Stimulated activated CD8-positive, alpha-beta memory T cell treated with anti-CD3 and anti-CD28 coated beads, Interleukin-7, amount 100 ng/mL, for 4 hours (primary cell): ENCODE measurements around the gene TMEM237.
"Not testable (repeated sequence)": the region's sequence is repeated elsewhere in the genome, so short reads cannot be mapped to it uniquely, and the experiment has no call there.

Experiments used
- DNase-seq, 2 donors: peaks; one replicate each; pipeline ENCODE4 v3.0.0-alpha.2; 2020; ENCODE audit warnings: low read depth in 2 of 2

Gene TMEM237

DNA sequence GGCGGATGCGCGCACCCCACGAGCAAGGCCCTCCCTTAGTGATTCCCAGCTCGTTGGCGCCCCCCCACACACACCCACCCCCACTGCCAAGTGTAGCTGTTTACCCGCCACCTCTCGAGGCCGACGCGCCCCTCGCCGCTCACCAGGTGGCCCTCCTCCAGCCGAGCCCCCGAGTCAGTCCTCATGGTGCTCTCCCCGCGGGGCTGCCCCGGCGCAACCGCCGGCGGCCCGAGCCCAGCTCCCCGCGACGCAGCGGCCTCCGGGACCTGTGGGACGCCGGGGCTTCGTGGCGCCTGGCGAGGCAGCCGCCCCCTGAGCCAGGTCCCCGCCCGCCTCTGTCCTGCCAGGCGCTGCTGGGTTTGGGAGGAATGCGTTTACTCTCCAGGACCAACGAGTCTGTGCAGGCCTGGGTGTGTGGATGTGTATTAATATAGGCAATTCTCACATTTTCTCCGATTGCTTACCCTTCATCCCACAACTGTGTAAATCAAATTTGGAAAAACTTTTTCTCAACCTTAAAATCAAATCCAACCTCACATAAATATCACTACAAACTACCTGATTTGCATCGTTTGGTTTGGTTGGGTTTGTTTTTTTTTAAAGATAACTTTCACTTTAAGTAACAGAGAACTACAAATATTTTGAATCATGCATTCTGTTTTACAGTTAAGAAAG is at the start of gene TMEM237:
TMEM237 (minus strand) TSS at position 288 of the 675 bp plus-strand sequence; CDS start at position 185, 103 bp downstream.
- DNase-seq: peak; percentile 8 to 50

DNA sequence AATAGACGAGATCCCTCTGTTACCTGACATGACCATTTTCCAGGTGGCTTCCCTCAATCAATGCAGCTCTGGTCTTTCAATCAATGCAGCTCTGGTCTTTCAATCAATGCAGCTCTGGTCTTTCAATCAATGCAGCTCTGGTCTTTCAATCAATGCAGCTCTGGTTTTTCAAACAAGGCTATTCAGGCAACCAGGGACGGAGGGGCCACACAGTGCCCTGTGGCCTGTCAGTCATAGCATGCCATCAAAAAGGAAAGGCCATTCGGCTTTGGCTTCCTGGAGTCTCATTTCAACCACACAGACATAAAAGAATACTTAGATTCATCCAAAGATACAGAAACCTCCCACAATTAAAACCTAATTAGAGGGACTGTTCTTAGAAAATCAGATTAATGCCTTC is 41.9 kb upstream of the TMEM237 start:
- no peak for DNase-seq

- DNase-seq: no peak
Measured at GRCh38 chr2:201680743-201681142, 37.4 kb upstream of the TMEM237 start.

GRCh38 chr2:201678401-201678800 is 35.1 kb upstream of the TMEM237 start:
- no peak for DNase-seq

DNA sequence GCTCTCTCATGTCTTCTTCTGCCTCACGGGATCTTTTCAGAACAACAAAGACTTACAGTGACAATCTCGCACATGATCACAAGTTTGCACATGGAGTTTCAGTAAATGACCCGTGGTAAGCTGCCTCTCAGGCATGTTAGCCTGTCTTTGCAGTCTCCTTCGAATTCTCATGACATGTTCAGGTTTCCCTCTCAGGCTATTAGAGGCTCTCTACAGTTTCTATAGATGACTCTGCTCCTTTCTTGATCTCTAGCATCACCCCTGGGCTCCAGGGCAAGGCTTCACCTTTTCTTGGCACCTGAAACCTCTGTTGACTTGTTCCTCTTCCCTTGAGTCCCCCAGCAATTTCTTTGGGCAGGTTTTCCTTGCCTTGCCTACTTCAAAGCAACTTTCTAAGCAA is 32.2 kb upstream of the TMEM237 start:
- DNase-seq: no peak

DNA sequence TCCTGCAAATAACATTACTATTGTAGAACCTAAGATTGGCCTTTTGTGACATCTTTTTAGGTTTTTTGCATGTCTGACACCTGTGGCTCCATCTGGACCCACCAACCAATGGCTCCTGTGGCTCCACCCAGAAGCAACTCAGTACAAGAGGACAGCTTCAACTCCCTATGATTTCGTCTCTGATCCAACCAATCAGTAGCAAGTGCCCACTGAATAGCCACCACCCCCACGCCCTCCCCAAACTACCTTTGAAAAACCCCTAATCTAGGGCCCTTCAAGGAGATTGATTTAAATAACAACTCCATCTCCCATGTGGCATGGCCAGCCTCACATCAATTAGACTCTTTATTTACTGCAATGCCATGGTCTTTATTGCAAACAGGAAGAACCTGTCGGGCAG is 31.5 kb upstream of the TMEM237 start:
- DNase-seq: no peak

DNA sequence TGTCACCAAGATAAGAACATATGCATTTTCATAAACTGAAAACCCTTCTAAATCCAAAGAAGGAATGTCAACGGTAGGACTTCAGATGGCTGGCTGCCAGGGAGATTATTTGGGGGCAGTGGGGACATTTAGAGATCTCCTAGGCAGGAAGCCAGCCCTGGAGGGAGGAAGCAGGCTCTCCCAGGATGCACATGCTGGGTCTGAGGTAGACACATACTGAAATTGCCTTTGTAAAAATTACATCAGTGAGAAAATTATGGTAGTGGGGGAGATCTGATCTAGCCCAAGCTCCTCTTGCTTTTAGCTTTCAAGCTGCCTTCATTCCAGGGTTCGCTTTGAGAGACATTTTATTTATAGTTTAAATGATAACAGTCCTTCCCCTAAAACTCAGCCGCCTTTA is 31.0 kb upstream of the TMEM237 start:
- DNase-seq: no peak

GRCh38 chr2:201673546-201673945 is 30.2 kb upstream of the TMEM237 start:
- no peak for DNase-seq

GRCh38 chr2:201671205-201671604 is 27.9 kb upstream of the TMEM237 start:
- not testable (repeated sequence) for DNase-seq

GRCh38 chr2:201669865-201670264 is 26.6 kb upstream of the TMEM237 start:
- no peak for DNase-seq

- DNase-seq: no peak
Measured at GRCh38 chr2:201668402-201668910, 25.2 kb upstream of the TMEM237 start.

DNA sequence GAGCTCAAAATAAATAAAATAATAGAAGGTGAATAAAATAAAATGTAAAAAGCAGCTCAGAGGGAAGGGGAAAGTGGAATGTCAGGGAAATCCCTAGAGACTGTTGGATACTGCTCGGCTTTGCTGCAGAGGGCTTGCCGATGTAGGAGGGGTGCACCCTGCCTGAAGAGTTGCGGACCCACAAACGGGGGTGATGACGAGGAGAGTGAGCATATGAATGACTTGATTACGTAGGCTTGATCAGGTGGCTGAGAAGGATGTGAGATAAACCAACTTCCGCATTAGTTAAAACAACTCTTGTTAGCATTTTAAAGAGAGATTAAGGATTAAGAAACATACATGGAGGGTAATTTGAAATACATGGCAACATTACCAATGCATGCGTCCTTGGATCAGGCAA is 21.0 kb upstream of the TMEM237 start:
- DNase-seq: no peak

GRCh38 chr2:201661366-201661765 is 18.1 kb upstream of the TMEM237 start:
- DNase-seq: no peak

- DNase-seq: no peak
Measured at GRCh38 chr2:201660293-201660895, 17.1 kb upstream of the TMEM237 start.

- DNase-seq: no peak
Measured at GRCh38 chr2:201656740-201657139, 13.4 kb upstream of the TMEM237 start.

DNA sequence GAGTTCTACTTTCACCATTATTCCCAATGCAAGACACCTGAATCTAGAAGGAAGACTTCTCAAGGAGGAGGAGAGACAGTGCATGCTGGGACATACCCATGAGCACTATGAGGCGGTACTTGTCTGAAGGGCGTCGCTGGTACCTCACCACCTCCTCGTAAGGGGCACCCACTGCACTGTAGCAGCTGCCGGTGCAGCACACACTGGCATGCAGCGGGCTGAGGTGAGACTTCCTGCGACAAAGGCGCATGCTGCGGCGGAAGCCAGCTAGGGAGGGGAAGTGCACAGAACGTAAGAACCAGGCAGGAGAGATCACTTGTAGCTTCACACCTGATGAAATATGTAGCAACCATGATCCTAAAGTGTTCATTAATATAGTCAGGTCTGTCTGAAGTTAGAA is 12.8 kb upstream of the TMEM237 start:
- peak in 1 of 2 donors; percentile 12 for DNase-seq

DNA sequence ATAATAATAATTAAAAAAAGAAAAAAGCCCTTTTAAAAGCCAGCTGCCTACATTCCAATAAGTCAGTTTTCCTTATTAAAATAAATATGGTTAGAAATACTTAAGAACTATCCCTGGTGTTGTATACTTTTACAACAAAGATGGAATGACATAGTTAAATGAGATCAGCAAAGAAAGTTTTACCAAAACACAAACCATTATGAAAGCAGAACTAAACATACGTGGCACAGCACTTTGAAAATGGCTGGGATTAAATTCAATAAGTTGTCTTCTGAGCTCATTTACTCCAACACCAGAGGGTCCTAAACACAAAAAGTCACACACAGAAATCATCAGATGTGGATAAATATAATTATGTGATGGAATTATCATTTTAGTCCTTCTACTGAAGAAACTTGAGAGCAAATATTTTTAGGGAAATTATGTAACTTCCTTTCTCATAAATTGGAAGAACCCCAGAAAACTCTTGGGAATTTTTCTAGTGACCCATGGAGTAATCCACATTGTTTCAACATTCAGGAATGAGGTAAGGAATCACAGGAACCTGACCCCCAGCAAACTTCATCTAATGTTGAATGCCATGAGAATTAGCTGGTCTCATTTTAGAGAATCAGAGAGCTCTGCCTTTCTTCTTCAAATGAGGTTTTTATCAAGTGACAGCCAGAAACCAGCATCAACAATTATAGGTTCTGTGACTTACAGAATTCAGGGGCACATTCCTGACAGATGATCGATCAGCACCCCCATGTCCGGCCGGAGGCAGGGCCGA is 11.5 kb upstream of the TMEM237 start:
- DNase-seq: no peak

DNA sequence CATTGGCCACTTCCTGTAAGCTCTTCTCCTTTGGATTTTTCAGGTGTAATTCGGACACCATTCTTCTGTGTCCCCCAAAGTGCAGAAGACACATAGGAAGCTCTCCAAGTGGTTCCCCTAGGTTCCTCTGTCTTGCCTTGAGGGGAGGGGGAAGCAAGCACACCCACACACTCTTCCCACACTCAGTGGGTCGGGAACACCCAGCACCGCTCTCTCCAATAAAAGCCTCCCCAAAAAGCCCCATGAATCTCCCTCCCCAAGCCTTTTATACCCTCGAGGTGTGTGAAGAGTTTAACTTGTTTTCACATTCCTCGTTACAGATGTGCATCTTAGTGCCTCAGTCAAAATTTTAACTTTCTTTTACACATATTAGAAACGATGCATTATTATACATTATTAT is 9.9 kb upstream of the TMEM237 start:
- DNase-seq: no peak

- DNase-seq: no peak
Measured at GRCh38 chr2:201649442-201649841, 6.1 kb upstream of the TMEM237 start.

DNA sequence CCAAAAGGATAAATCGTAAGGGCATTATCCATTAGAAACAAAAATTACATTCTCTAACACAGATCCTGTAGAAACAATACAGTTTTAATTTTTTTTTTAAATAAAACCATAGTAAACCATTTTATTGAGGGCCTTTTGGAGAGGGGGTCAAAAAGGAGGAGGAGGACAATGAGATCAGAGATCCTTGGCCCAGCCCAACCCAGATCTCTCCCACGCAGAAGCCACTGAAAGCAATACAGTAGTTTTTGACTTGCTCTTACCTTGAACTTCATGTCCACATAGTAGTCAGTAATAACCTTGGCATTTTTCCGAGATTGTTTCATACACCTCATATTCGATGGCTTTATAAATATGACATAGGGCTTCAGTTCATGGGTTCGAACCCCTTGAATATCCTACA is 4.1 kb upstream of the TMEM237 start:
- DNase-seq: no peak

DNA sequence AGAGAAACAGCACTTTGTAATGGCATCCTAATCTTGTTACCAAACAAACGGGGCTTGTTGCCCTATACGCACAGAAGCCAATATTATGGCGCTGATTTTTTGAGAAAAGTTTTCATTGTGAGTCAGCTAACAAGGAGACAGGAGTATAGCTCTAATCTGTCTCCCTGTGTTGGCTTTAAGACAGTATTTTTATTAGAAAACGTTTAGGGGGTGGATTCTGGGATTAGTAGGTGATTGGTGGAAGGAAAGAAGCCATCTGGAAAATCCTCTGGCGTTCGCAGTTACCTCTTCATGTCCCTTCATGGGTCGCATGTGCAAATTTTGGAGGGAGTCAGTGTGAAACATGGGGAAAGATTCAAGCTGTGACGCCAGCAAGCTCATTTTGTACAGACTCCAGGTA is 698 bp upstream of the TMEM237 start:
- DNase-seq: no peak

DNA sequence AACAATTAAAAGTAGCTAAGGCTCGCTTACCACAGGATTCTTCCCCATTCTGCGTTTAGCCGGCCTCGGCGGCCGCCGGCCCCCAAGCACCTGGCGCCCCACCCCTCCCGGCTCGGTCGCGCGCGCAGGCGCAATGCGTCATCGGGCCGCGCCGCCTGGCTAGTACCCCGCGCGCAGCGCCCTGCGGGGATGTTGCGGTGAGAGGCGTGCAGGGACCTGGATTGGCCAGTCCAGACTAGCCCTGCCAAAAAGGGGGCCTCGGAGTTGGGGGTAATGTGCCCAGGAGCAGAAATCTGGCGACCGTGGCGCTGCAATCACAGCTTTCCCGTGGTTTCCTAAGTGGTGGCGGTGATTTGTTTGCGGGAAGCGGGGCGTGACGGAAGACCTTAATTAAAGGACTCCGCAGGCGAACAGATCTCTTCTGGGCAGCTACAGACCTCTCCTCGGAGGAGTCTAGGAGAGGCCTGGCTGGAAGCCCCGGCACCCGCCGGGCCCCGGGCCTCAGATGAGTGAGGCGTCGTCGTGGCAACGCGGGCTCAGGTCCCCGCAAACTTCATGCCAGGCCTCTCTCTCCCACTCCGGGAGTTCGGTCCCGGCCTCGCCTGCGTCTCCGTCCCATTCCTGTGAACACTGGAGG is 606 bp downstream of the TMEM237 start:
- peak; percentile 52 to 77 for DNase-seq
